Activated B cell treated with CpG ODN at 0.5 μM for 24 hours (primary cell): Measurements from ENCODE around the gene NEK10. TPM values are rescaled to one million over a fixed set of nuclear protein-coding genes. Genes with fewer than 3 reads are reported as not detected.

Experiments
- ATAC-seq: fragments of 200-7000 bp; cut with Tn5 transposase; one replicate; pipeline ENCODE4 v1.10.0; 2021; ENCODE audit warnings: low read depth, mild to moderate bottlenecking, moderate library complexity
- CTCF ChIA-PET: fragments of 350-600 bp; sonication (Branson Sonifier 250); formaldehyde crosslinking; loops from one replicate; lab custom pipeline; 2021; ENCODE audit warnings: antibody characterized with exemption; lab: Charles Lee
- POLR2A ChIA-PET: fragments of 350-600 bp; sonication (Branson Sonifier 250); formaldehyde crosslinking; loops from one replicate; lab custom pipeline; 2021; ENCODE audit warnings: antibody characterized with exemption; lab: Charles Lee
- DNase-seq: peaks from one replicate; pipeline ENCODE4 v3.0.0; 2022
- H3K27ac Mint-ChIP-seq: one replicate; pipeline ENCODE4 v1.8.0; 2020; ENCODE audit warnings: mixed read lengths
- H3K27me3 Mint-ChIP-seq: one replicate; pipeline ENCODE4 v1.8.0; 2021; ENCODE audit warnings: mixed read lengths
- H3K36me3 Mint-ChIP-seq: one replicate; pipeline ENCODE4 v1.8.0; 2021; ENCODE audit warnings: low read depth, mixed read lengths
- H3K4me1 Mint-ChIP-seq: one replicate; pipeline ENCODE4 v1.8.0; 2021; ENCODE audit warnings: mixed read lengths
- H3K4me3 Mint-ChIP-seq: one replicate; pipeline ENCODE4 v1.8.0; 2020; ENCODE audit warnings: mild to moderate bottlenecking, mixed read lengths
- H3K9me3 Mint-ChIP-seq: one replicate; pipeline ENCODE4 v1.8.0; 2020; ENCODE audit warnings: mixed read lengths
- intact Hi-C: fragments of 100-400 bp; cut with micrococcal nuclease; formaldehyde crosslinking; loops from one replicate; pipeline ENCODE4 v1.15.1; 2024
- total RNA-seq: library from RNA; stranded (reverse); gene quantifications from 2 replicates; pipeline ENCODE4 v1.2.3, GENCODE V29; 2022
- TF ChIP-seq, protein P1 (sequence below): fragments of 200-600 bp; IDR thresholded peaks from one replicate; pipeline ENCODE4 v1.8.0; 2022; ENCODE audit warnings: antibody characterized with exemption, mild to moderate bottlenecking

NEK10 gene
- total RNA-seq, 1 donor from 2014 or later, result 0.84 TPM

DNA sequence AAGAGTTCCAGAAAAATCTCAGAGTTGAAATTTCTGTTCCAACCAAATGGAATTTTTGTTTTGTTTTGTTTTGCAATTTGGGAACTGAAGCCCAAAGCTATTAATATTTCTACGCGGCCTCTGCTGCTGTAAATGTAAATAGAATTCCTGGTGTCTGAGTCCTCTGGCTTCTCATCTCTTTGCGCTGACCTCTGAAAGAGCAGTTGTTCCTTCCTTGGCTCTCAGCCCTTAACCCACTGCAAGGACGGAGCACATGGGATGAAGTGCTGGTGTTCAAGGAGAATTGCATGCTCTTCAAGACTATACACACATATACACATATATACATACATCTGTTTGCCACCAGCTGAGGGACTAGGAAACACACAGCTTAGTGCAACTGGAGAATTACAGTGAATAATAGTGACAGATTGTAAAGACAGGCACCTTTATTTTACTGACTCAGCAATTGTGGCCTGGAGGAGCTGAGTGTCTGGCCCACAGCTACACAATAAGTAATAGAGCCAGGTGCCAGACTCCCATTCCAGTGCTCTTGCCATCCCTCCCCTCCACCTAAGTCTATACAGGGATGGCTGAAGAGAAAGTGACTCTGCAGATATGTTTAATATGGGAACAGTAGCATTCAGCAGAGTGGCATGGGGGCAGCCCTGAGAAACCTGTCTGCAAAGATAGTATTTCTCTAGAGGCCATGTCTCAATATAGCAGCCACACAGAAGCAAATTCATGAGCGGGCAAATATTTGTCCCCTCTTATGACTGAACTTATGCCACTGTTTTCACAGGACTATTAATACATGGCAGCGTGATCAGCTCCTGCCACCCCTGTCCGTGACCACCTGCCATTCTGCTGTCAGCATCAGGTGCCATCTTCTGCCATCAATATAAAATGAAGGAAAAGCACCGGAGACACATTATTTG, 42.3 kb downstream of the NEK10 start:
- ChIA-PET POLR2A (no interaction called here), CTCF (no interaction called here)
- no peak for ATAC-seq
- Mint-ChIP-seq H3K27me3 (no peaks in the 10 kb centered on the region), H3K27ac (no peak overlapping the region), H3K4me3 (no peak overlapping the region), H3K9me3 (peaks cover 9% of the 10 kb centered on the region), H3K36me3 (no peaks in the 10 kb centered on the region), H3K4me1 (no peaks in the 10 kb centered on the region)
- TF ChIP-seq, protein P1, sequence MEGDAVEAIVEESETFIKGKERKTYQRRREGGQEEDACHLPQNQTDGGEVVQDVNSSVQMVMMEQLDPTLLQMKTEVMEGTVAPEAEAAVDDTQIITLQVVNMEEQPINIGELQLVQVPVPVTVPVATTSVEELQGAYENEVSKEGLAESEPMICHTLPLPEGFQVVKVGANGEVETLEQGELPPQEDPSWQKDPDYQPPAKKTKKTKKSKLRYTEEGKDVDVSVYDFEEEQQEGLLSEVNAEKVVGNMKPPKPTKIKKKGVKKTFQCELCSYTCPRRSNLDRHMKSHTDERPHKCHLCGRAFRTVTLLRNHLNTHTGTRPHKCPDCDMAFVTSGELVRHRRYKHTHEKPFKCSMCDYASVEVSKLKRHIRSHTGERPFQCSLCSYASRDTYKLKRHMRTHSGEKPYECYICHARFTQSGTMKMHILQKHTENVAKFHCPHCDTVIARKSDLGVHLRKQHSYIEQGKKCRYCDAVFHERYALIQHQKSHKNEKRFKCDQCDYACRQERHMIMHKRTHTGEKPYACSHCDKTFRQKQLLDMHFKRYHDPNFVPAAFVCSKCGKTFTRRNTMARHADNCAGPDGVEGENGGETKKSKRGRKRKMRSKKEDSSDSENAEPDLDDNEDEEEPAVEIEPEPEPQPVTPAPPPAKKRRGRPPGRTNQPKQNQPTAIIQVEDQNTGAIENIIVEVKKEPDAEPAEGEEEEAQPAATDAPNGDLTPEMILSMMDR, result no peak
- DNase-seq, result no peak
- intact Hi-C loops, result no loop called here

DNA sequence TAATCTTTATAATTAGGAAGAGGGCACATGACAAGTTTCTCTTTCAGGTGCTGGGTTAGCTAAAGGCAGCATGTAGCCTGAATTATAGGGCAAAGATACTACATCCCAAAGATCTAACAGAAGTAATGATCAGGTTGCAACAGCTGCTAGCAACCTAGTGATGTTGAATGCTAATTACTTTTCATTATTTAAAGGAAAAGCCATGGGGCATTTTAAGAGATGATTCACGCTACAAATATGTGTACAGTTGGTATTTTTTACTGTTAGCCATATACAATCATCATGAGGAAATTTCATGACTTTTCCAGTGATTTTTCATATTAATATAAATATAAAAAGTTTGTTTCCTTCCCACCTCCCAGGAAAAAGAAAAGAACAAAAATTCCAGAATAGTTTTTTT, 43.0 kb downstream of the NEK10 start:
- Mint-ChIP-seq H3K27ac (no peak overlapping the region), H3K4me3 (no peak overlapping the region), H3K36me3 (no peaks in the 10 kb centered on the region), H3K27me3 (no peaks in the 10 kb centered on the region), H3K4me1 (no peaks in the 10 kb centered on the region), H3K9me3 (peaks cover 9% of the 10 kb centered on the region)
- no peak for ATAC-seq
- TF ChIP-seq, protein P1, result no peak
- ChIA-PET POLR2A (no interaction called here), CTCF (no interaction called here)
- no peak for DNase-seq
- intact Hi-C loops, result no loop called here

DNA sequence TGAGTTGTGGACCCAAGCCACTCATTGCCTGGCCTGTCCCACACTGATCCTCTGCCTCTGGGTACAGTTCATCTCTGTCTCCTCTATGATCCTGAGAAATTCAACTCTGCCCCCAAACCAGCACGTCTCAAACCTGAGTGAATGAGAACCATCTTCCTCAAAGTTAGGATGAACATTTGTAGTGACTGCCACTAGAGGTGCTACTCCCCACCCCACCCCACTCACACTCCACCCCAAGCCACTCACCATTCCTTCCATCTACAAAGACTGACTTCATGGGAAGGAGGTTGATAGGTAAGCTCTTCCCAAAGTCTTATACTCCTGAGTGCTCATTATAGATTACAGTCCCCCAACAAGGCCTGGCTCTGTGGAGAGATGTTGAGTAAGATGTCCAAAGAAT, 43.8 kb downstream of the NEK10 start:
- POLR2A ChIA-PET, result no interaction called here
- H3K27me3 Mint-ChIP-seq, result no peaks in the 10 kb centered on the region

DNA sequence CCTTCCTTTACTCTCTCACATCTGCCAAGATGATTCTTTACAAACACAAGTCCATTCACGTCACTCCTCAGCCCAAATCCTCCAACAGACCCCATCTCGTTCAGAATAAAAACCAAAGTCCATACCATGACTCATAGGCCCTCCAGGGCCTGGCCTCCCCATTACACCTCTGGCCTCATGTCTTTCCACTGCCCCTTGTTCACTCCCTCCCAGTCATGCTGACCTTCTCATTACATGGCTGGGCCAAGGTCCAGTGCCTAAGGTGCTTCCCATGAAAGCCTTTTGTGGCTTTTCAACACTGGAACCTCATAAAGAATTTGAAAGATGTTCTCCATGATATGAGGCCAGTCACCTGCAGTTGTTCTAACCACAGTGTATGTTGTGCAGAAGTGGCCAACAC, 44.5 kb downstream of the NEK10 start:
- intact Hi-C loops, result no loop called here
- TF ChIP-seq, protein P1, result no peak
- CTCF ChIA-PET, result no interaction called here
- Mint-ChIP-seq H3K4me1 (no peaks in the 10 kb centered on the region), H3K27ac (no peak overlapping the region), H3K27me3 (no peaks in the 10 kb centered on the region), H3K36me3 (no peaks in the 10 kb centered on the region), H3K9me3 (peaks cover 9% of the 10 kb centered on the region), H3K4me3 (no peak overlapping the region)
- no peak for DNase-seq
- ATAC-seq, result no peak
- POLR2A ChIA-PET, result no interaction called here

More for the DNA sequence above, 43.8 kb downstream of the NEK10 start:
- no peak overlapping the region for H3K27ac Mint-ChIP-seq
- DNase-seq, result no peak
- TF ChIP-seq, protein P1, result no peak
- no peak for ATAC-seq
- H3K9me3 Mint-ChIP-seq, result peaks cover 9% of the 10 kb centered on the region
- no peaks in the 10 kb centered on the region for H3K4me1 Mint-ChIP-seq
- CTCF ChIA-PET, result no interaction called here
- H3K36me3 Mint-ChIP-seq, result no peaks in the 10 kb centered on the region
- intact Hi-C loops, result no loop called here
- no peak overlapping the region for H3K4me3 Mint-ChIP-seq

DNA sequence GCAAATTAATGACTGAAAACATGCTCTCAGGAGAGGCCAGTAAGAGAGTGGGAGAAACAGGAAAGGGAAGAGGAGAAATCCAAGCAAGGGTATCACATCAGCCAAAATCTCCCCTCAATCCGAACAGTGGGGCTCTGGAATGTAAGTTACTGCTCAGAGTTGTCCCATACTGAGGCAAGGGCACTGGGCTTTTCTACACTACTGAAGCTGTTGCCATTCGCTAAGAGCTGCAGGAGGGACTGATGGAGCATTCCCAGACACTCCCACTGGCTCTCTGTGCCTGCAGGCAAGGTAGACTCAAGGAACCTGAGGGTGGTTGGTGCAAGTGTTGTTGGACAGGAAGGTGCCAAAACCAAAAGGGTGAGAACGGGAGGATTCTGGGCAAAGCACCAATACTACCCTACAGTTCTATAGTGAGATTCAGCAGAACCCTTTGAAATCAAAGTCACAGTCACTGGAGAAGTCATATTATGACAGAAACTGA, 46.1 kb downstream of the NEK10 start:
- TF ChIP-seq, protein P1, result no peak
- intact Hi-C loops, result no loop called here
- POLR2A ChIA-PET, result no interaction called here
- no peaks in the 10 kb centered on the region for H3K36me3 Mint-ChIP-seq
- DNase-seq (no peak), ATAC-seq (no peak)
- CTCF ChIA-PET, result no interaction called here
- H3K4me1 Mint-ChIP-seq, result no peaks in the 10 kb centered on the region
- H3K27ac Mint-ChIP-seq, result no peak overlapping the region
- no peak overlapping the region for H3K4me3 Mint-ChIP-seq
- H3K27me3 Mint-ChIP-seq, result no peaks in the 10 kb centered on the region
- H3K9me3 Mint-ChIP-seq, result peaks cover under 1% of the 10 kb centered on the region
